Sigmoid colon (tissue), 7 donors: ENCODE data around the gene FCRL6. TPM values are rescaled to one million over a fixed set of nuclear protein-coding genes. Genes with fewer than 3 reads are reported as not detected.

Source experiments
- DNase-seq: peaks from one replicate; pipeline ENCODE4 v3.0.0-alpha.2; 2019
- H3K27ac ChIP-seq, 4 donors: fragments of 200-600 bp; sonication (generic); one replicate each; pipeline ENCODE4 v1.5.1; 2016 to 2019; ENCODE audit warnings: mild to moderate bottlenecking in 1 of 4
- H3K27me3 ChIP-seq, 3 donors: fragments of 200-600 bp; sonication (generic); one replicate each; pipeline ENCODE4 v1.5.1; 2019; ENCODE audit warnings: mild to moderate bottlenecking in 1 of 3
- H3K36me3 ChIP-seq, 4 donors: fragments of 200-600 bp; sonication (generic); one replicate each; pipeline ENCODE4 v1.5.1; 2016 to 2019
- H3K4me1 ChIP-seq, 4 donors: fragments of 200-600 bp; sonication (generic); one replicate each; pipeline ENCODE4 v1.5.1; 2017 to 2019
- H3K4me3 ChIP-seq, 4 donors: fragments of 200-600 bp; sonication (generic); one replicate each; pipeline ENCODE4 v1.5.1; 2017 to 2019; ENCODE audit warnings: mild to moderate bottlenecking in 2 of 4, moderate library complexity in 1 of 4
- H3K9me3 ChIP-seq, 4 donors: fragments of 200-600 bp in 3 of 4; sonication (generic) in 3 of 4; one replicate each; pipeline versions ENCODE4 v1.5.1 to v1.6.1; 2013 to 2019
- CTCF ChIP-seq, 4 experiments: fragments of 450-650 bp in 3 of 4; fragments of 200-600 bp in 1 of 4; IDR thresholded peaks; one replicate each; pipeline ENCODE4 v1.5.1; 2016 to 2019; ENCODE audit warnings: antibody characterized with exemption in 4 of 4, mild to moderate bottlenecking in 3 of 4, moderate library complexity in 2 of 4
- EP300 ChIP-seq, 4 donors: sonication (generic); formaldehyde crosslinking; IDR thresholded peaks; one replicate each; pipeline ENCODE4 v1.6.1; 2017; ENCODE audit warnings: antibody characterized with exemption in 4 of 4
- POLR2A ChIP-seq, 2 donors: fragments of 450-650 bp; IDR thresholded peaks; one replicate each; pipeline ENCODE4 v1.6.1; 2016; ENCODE audit warnings: antibody characterized with exemption in 2 of 2, mild to moderate bottlenecking in 2 of 2, moderate library complexity in 2 of 2
- POLR2AphosphoS5 ChIP-seq, 4 donors: sonication (generic); formaldehyde crosslinking; IDR thresholded peaks; one replicate each; pipeline ENCODE4 v1.6.1; 2017; ENCODE audit warnings: antibody characterized with exemption in 4 of 4
- WGBS, 2 donors: extraction: QIAGEN DNeasy Blood & Tissue Kit; methylation state at CpG; one replicate each; pipeline ENCODE4 v1.1.7; 2013; 5-methylcytosine and 5-hydroxymethylcytosine counted together
- intact Hi-C: fragments of 100-400 bp; cut with DNase I; formaldehyde crosslinking; loops from one replicate; pipeline ENCODE4 v1.15.1; 2023
- polyA plus RNA-seq, 3 donors: library from polyadenylated mRNA; stranded (reverse); fragments of 200-250 nt; gene quantifications; one replicate each; pipeline ENCODE4 v1.2.3, GENCODE V29; 2013
- total RNA-seq, 4 donors: library from RNA; depleted of rRNA; stranded (reverse); fragments of >200 nt; gene quantifications; one replicate each; pipeline ENCODE4 v1.1.0, GENCODE V29; 2016
- donor health status: healthy with polysubstance abuse.
- donor health status: Bipolar disorder and iron deficiency.
- donor health status: healthy.

Gene FCRL6
- total and polyA plus RNA-seq, 7 donors, result 0.38 TPM; not detected in 6

DNA sequence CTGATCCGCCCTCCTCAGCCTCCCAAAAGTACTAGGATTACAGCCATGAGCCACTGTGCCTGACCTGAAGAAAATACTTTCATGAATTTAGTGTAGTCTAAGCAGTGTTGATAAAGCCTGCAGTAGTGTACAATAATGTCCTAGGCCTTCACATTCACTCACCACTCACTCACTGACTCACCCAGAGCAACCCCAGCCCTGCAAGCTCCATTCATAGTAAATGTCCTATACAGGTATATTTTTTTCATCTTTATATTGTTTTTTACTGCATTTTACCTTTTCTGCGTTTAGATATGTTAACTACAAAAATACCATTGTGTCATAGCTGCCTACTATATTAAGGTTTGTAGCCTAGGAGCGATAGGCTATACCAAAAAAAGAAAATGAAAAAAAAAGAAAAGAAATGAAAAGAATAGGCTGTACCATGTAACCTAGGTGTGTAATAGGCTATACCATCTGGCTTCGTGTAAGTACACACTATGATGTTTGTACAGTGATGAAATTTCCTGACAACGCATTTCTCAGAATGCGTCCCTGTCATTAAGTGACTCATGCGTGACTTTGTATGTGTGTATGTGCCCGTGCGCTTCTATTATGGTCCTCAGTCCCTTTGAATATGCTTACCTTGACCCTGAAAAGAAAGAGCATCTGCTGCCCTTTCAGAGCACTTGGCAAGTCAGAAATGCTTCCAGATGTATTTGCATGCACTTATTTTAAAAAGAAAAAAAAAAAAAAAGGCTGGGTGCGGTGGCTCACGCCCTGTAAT lies 15.3 kb downstream of the FCRL6 start:
- H3K27ac ChIP-seq, result no peak overlapping the region
- WGBS, 2 donors, result 27 to 66% methylated on average over 11 of the region's 11 CpGs
- no peaks in the 10 kb centered on the region for H3K27me3 ChIP-seq
- no peak for DNase-seq
- H3K36me3 ChIP-seq, result no peaks in the 10 kb centered on the region
- TF ChIP-seq POLR2A (IDR thresholded peaks at IDR 0.05) (no peak), CTCF (IDR thresholded peaks at IDR 0.05) (no peak), POLR2AphosphoS5 (IDR thresholded peaks at IDR 0.05) (no peak), EP300 (IDR thresholded peaks at IDR 0.05) (no peak)
- no peaks in the 10 kb centered on the region for H3K4me1 ChIP-seq
- intact Hi-C loops, result no loop called here
- H3K4me3 ChIP-seq, result no peak overlapping the region
- H3K9me3 ChIP-seq, result no peaks in the 10 kb centered on the region

- Histone ChIP-seq H3K27me3 (peaks cover 0 to 19% (median 0%) of the 10 kb centered on the region in 3 donors), H3K9me3 (no peaks in the 10 kb centered on the region), H3K4me1 (no peaks in the 10 kb centered on the region), H3K27ac (no peak overlapping the region), H3K36me3 (no peaks in the 10 kb centered on the region), H3K4me3 (no peak overlapping the region)
- no peak for TF ChIP-seq POLR2A (IDR thresholded peaks at IDR 0.05)
- TF ChIP-seq POLR2AphosphoS5 (IDR thresholded peaks at IDR 0.05), result no peak
- TF ChIP-seq CTCF (IDR thresholded peaks at IDR 0.05), result no peak
- TF ChIP-seq EP300 (IDR thresholded peaks at IDR 0.05), result no peak
- intact Hi-C loops, result no loop called here
- WGBS, 2 donors, result 49 to 81% methylated on average over 9 of the region's 9 CpGs
- no peak for DNase-seq
Observed at GRCh38 chr1:159821171-159821867, 19.2 kb downstream of the FCRL6 start.

DNA sequence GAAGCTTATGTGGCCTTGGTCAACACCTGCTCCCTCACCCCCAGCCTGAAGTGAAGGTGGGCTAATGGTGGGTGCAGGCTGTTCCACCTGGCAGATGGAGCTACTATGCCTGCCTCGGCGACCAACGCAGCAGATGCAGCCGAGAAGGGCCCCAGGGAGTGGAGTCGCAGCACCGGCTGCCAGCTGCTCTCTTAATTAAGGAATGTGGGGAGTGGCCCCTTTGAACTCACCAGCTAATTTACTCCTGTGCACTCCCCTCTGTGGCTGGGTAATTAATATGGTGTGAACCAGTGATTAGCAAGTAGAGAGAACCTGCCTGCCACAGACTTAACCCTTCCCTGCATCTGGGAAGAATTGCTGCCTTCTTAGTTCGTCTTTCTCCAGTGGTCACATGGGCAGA lies 21.2 kb downstream of the FCRL6 start:
- Histone ChIP-seq H3K4me1 (no peaks in the 10 kb centered on the region), H3K27ac (no peak overlapping the region), H3K36me3 (no peaks in the 10 kb centered on the region), H3K27me3 (peaks cover 0 to 19% (median 0%) of the 10 kb centered on the region in 3 donors), H3K4me3 (no peak overlapping the region), H3K9me3 (no peaks in the 10 kb centered on the region)
- 20 to 55% methylated on average over 7 of the region's 7 CpGs for WGBS, 2 donors
- no peak for DNase-seq
- TF ChIP-seq POLR2A (IDR thresholded peaks at IDR 0.05) (no peak), EP300 (IDR thresholded peaks at IDR 0.05) (no peak), CTCF (IDR thresholded peaks at IDR 0.05) (no peak), POLR2AphosphoS5 (IDR thresholded peaks at IDR 0.05) (no peak)
- intact Hi-C loops, result no loop called here

DNA sequence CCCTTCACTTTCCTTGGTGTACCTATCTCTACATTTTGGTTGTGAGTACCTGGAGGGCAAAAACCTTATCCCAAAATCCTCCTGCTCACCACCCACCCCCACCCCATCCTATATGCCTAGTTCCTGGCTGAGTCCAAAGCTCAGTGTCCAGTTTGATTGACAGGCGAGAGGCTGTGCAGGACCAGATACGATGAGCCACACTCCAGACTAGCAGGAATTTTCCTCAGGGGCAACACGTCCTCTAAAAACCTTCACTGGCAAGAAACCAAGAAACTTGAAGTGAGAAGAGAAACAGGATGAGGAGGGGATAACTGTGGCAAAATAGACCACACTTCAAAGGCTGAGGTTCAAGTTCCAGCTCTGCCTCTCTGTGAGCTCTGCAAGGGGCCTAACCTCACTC lies 23.4 kb downstream of the FCRL6 start:
- no peak for TF ChIP-seq POLR2AphosphoS5 (IDR thresholded peaks at IDR 0.05)
- no peak for TF ChIP-seq POLR2A (IDR thresholded peaks at IDR 0.05)
- TF ChIP-seq EP300 (IDR thresholded peaks at IDR 0.05), result no peak
- TF ChIP-seq CTCF (IDR thresholded peaks at IDR 0.05), result no peak
- intact Hi-C loops, result no loop called here
- no peak for DNase-seq
- no peaks in the 10 kb centered on the region for H3K9me3 ChIP-seq
- H3K27ac ChIP-seq, result no peak overlapping the region
- H3K36me3 ChIP-seq, result no peaks in the 10 kb centered on the region
- 68 to 75% methylated on average over 3 of the region's 3 CpGs for WGBS, 2 donors
- H3K27me3 ChIP-seq, result peaks cover 0 to 19% (median 0%) of the 10 kb centered on the region in 3 donors
- H3K4me1 ChIP-seq, result peaks cover 0 to 7% (median 3%) of the 10 kb centered on the region in 4 donors
- H3K4me3 ChIP-seq, result no peak overlapping the region
